SK-MEL-5 (cell line): Measurements from ENCODE around the gene LTK. TPM values are rescaled to one million over a fixed set of nuclear protein-coding genes. Genes with fewer than 3 reads are reported as not detected.

Experiments
- DNase-seq: peaks from one replicate; pipeline ENCODE4 v3.0.0-alpha.2; 2016; ENCODE audit warnings: low read depth, low spot score
- in situ Hi-C: cut with HindIII; loops from 2 replicates; pipeline ENCODE4 v1.10.0; 2016; ENCODE audit warnings: low sequenced_read_pairs, high pct_unique_total_duplicates, low pct_unique_long_range_greater_than_20kb
- total RNA-seq: library from RNA; depleted of rRNA; stranded (reverse); fragments of >200 nt; shearing (Covaris generic); gene quantifications from 2 replicates; pipeline ENCODE4 v1.2.3, GENCODE V29; 2014

Gene LTK
- total RNA-seq, 1 experiment from 2014 or later, result not detected

- in situ Hi-C loops, result no loop called here
- no peak for DNase-seq
These were observed 10.0 kb downstream of the LTK start for GRCh38 chr15:41503669-41504010.

- in situ Hi-C loops, result no loop called here
- no peak for DNase-seq
These were observed 10.6 kb downstream of the LTK start for GRCh38 chr15:41502795-41503668.

GRCh38 chr15:41501931-41502794 is 11.5 kb downstream of the LTK start:
- no peak for DNase-seq
- in situ Hi-C loops, result no loop called here

GRCh38 chr15:41501191-41501917 is 12.3 kb downstream of the LTK start:
- no peak for DNase-seq
- in situ Hi-C loops, result no loop called here

GRCh38 chr15:41499109-41499851 is 14.3 kb downstream of the LTK start:
- DNase-seq, result no peak
- in situ Hi-C loops, result no loop called here

- DNase-seq, result no peak
- in situ Hi-C loops, result no loop called here
These were observed 15.0 kb downstream of the LTK start for GRCh38 chr15:41498657-41499056.

GRCh38 chr15:41495736-41496599 is 17.7 kb downstream of the LTK start:
- in situ Hi-C loops, result no loop called here
- no peak for DNase-seq

- in situ Hi-C loops, result no loop called here
- DNase-seq, result no peak
These were observed 18.5 kb downstream of the LTK start for GRCh38 chr15:41494922-41495735.

GRCh38 chr15:41494190-41494921 is 19.3 kb downstream of the LTK start:
- DNase-seq, result no peak
- in situ Hi-C loops, result no loop called here

GRCh38 chr15:41493902-41494189 is 19.8 kb downstream of the LTK start:
- in situ Hi-C loops, result no loop called here
- no peak for DNase-seq

- DNase-seq, result peak; percentile 44
- in situ Hi-C loops, result no loop called here
These were observed 20.3 kb downstream of the LTK start, which contains the start of gene ITPKA for GRCh38 chr15:41493205-41493901. Gene ITPKA (plus strand): TSS chr15:41493874. CDS start chr15:41493928, 54 bp downstream.

- in situ Hi-C loops, result no loop called here
- DNase-seq, result no peak
These were observed 20.9 kb downstream of the LTK start for GRCh38 chr15:41492597-41493204.

GRCh38 chr15:41491889-41492288 is 21.7 kb downstream of the LTK start:
- no peak for DNase-seq
- in situ Hi-C loops, result no loop called here

GRCh38 chr15:41490355-41490754 is 23.3 kb downstream of the LTK start:
- in situ Hi-C loops, result no loop called here
- no peak for DNase-seq
